OCI-LY3 (cell line): ENCODE data around the gene HYLS1.

Experiments
- CTCF ChIP-seq: fragments of 200-600, 300-600 bp; sonication (generic); IDR thresholded peaks from 2 replicates; pipeline ENCODE4 v1.5.1; 2014; ENCODE audit warnings: antibody characterized with exemption, low read length, low read depth
- EZH2phosphoT487 ChIP-seq: fragments of 200-600 bp; shearing (Covaris generic); IDR thresholded peaks from 2 replicates; pipeline ENCODE4 v1.6.1; 2018; ENCODE audit warnings: antibody characterized with exemption, mixed run types, low read depth

- TF ChIP-seq CTCF (peak; percentile 81), EZH2phosphoT487 (no peak)
Observed at GRCh38 chr11:125923012-125923579, 35.6 kb downstream of the HYLS1 start.
